ENCODE data around the gene TAS2R19. TPM values are rescaled to one million over a fixed set of nuclear protein-coding genes. Genes with fewer than 3 reads are reported as not detected.
A peak's percentile ranks its signal among the peaks of the same experiment; 100 is the strongest.
"Not testable (repeated sequence)": the region's sequence is repeated elsewhere in the genome, so short reads cannot be mapped to it uniquely, and the experiment has no call there.

TAS2R19 gene
- total RNA-seq (2014; rRNA removed; shearing (Covaris generic)): 0.22 TPM in 1 of 2 replicates, not detected in the other

- no peak for DNase-seq (ENCODE audit: low read depth)
Observed at GRCh38 chr12:11022520-11022919, at the start of gene TAS2R19. Gene TAS2R19, minus strand, starts transcription at chr12:11022620. Its CDS starts 49 bp downstream, at chr12:11022571.

- no peak for DNase-seq (ENCODE audit: low read depth)
Observed at GRCh38 chr12:11071414-11071813, 49.0 kb upstream of the TAS2R19 start.

GRCh38 chr12:11070999-11071398 is 48.6 kb upstream of the TAS2R19 start:
- DNase-seq (ENCODE audit: low read depth): no peak

GRCh38 chr12:11069854-11070365 is 47.5 kb upstream of the TAS2R19 start:
- no peak for DNase-seq (ENCODE audit: low read depth)

- peak; percentile 22 for DNase-seq (ENCODE audit: low read depth)
Observed at GRCh38 chr12:11067514-11067913, 45.1 kb upstream of the TAS2R19 start.

- DNase-seq (ENCODE audit: low read depth): not testable (repeated sequence)
Observed at GRCh38 chr12:11062194-11062593, 39.8 kb upstream of the TAS2R19 start, which contains the start of gene TAS2R46. Gene TAS2R46, minus strand, starts transcription at chr12:11062294. Its CDS starts 0 bp downstream, at chr12:11062294.

- DNase-seq (ENCODE audit: low read depth): peak; percentile 3
Observed at GRCh38 chr12:11059784-11060183, 37.4 kb upstream of the TAS2R19 start.

- DNase-seq (ENCODE audit: low read depth): no peak
Observed at GRCh38 chr12:11059041-11059440, 36.6 kb upstream of the TAS2R19 start.

GRCh38 chr12:11055306-11055705 is 32.9 kb upstream of the TAS2R19 start:
- DNase-seq (ENCODE audit: low read depth): no peak

GRCh38 chr12:11049806-11050531 is 27.5 kb upstream of the TAS2R19 start:
- DNase-seq (ENCODE audit: low read depth): not testable (repeated sequence)

GRCh38 chr12:11041366-11041765 is 18.9 kb upstream of the TAS2R19 start:
- not testable (repeated sequence) for DNase-seq (ENCODE audit: low read depth)

- DNase-seq (ENCODE audit: low read depth): no peak
Observed at GRCh38 chr12:11040162-11040561, 17.7 kb upstream of the TAS2R19 start.

GRCh38 chr12:11039171-11039570 is 16.8 kb upstream of the TAS2R19 start:
- DNase-seq (ENCODE audit: low read depth): no peak

GRCh38 chr12:11033959-11034358 is 11.5 kb upstream of the TAS2R19 start:
- not testable (repeated sequence) for DNase-seq (ENCODE audit: low read depth)

- no peak for DNase-seq (ENCODE audit: low read depth)
Observed at GRCh38 chr12:11031307-11031706, 8.9 kb upstream of the TAS2R19 start, which contains the start of gene TAS2R31. Gene TAS2R31, minus strand, starts transcription at chr12:11031407. Its CDS starts 72 bp downstream, at chr12:11031335.

GRCh38 chr12:11026118-11026517 is 3.7 kb upstream of the TAS2R19 start:
- no peak for DNase-seq (ENCODE audit: low read depth)

- no peak for DNase-seq (ENCODE audit: low read depth)
Observed at GRCh38 chr12:11023387-11023786, 967 bp upstream of the TAS2R19 start.

GRCh38 chr12:11016937-11017336 is 5.5 kb downstream of the TAS2R19 start:
- DNase-seq (ENCODE audit: low read depth): no peak

GRCh38 chr12:11015775-11016430 is 6.5 kb downstream of the TAS2R19 start:
- no peak for DNase-seq (ENCODE audit: low read depth)

- no peak for DNase-seq (ENCODE audit: low read depth)
Observed at GRCh38 chr12:11014234-11014633, 8.2 kb downstream of the TAS2R19 start.

- no peak for DNase-seq (ENCODE audit: low read depth)
Observed at GRCh38 chr12:11007608-11008007, 14.8 kb downstream of the TAS2R19 start.

GRCh38 chr12:10998204-10998603 is 24.2 kb downstream of the TAS2R19 start, which contains the start of gene TAS2R20:
Gene TAS2R20, minus strand, starts transcription at chr12:10998304. Its CDS starts 429 bp downstream, at chr12:10997875.
- no peak for DNase-seq (ENCODE audit: low read depth)

- no peak for DNase-seq (ENCODE audit: low read depth)
Observed at GRCh38 chr12:10994307-10994706, 28.1 kb downstream of the TAS2R19 start.
